Uterus (tissue), 4 donors: ENCODE measurements around the gene STK39. TPM values are rescaled to one million over a fixed set of nuclear protein-coding genes. Genes with fewer than 3 reads are reported as not detected.

Source experiments
- DNase-seq, 2 donors: peaks; one replicate each; pipeline ENCODE4 v3.0.0-alpha.2; 2019 to 2020
- H3K27ac ChIP-seq, 2 donors: fragments of 200-600 bp; sonication (generic); 1 replicate in 1 of 2; 2 replicates in 1 of 2; pipeline ENCODE4 v1.5.1; 2016 to 2018
- H3K27me3 ChIP-seq, 2 donors: fragments of 200-600 bp; sonication (generic); one replicate each; pipeline ENCODE4 v1.5.1; 2018 to 2019; ENCODE audit warnings: control low read depth in 1 of 2
- H3K36me3 ChIP-seq, 2 donors: fragments of 200-600 bp; sonication (generic); one replicate each; pipeline ENCODE4 v1.5.1; 2019; ENCODE audit warnings: control low read depth in 1 of 2
- H3K4me1 ChIP-seq, 2 donors: fragments of 200-600 bp; sonication (generic); one replicate each; pipeline ENCODE4 v1.5.1; 2018 to 2019; ENCODE audit warnings: control low read depth in 1 of 2
- H3K4me3 ChIP-seq, 2 donors: fragments of 200-600 bp; sonication (generic); 1 replicate in 1 of 2; 2 replicates in 1 of 2; pipeline ENCODE4 v1.5.1; 2018 to 2019; ENCODE audit warnings: mild to moderate bottlenecking in 1 of 2
- H3K9me3 ChIP-seq, 2 donors: fragments of 200-600 bp; sonication (generic); one replicate each; pipeline ENCODE4 v1.5.1; 2019; ENCODE audit warnings: control low read depth in 1 of 2
- CTCF ChIP-seq, 4 experiments: fragments of 200-600 bp in 2 of 4; fragments of 450-650 bp in 2 of 4; sonication (generic) in 2 of 4; IDR thresholded peaks; one replicate each; pipeline ENCODE4 v1.5.1; 2016 to 2019; ENCODE audit warnings: antibody characterized with exemption in 4 of 4, mild to moderate bottlenecking in 2 of 4, moderate library complexity in 1 of 4
- POLR2A ChIP-seq, 2 donors: fragments of 450-650 bp; IDR thresholded peaks; one replicate each; pipeline ENCODE4 v1.6.1; 2016; ENCODE audit warnings: antibody characterized with exemption in 2 of 2, mild to moderate bottlenecking in 1 of 2, moderate library complexity in 1 of 2
- intact Hi-C: fragments of 100-400 bp; cut with DNase I; formaldehyde crosslinking; loops from one replicate; pipeline ENCODE4 v1.15.1; 2023; ENCODE audit warnings: low total_unique reads
- total RNA-seq, 4 donors: library from RNA; depleted of rRNA in 3 of 4; stranded (reverse); fragments of >200 nt in 3 of 4; gene quantifications; one replicate each; pipeline versions ENCODE4 v1.1.0 to v1.2.4, GENCODE V29; 2014 to 2023
- donor health status: DM: yes; HTN: yes; CAD: no.

Gene STK39
- total RNA-seq, 4 donors from 2014 or later: 5.0 to 23.6 (median 9.8) TPM

- no peaks in the 10 kb centered on the region for H3K27me3 ChIP-seq
- no peak for TF ChIP-seq POLR2A (IDR thresholded peaks at IDR 0.05)
- TF ChIP-seq CTCF (IDR thresholded peaks at IDR 0.05): no peak
- H3K4me1 ChIP-seq: no peaks in the 10 kb centered on the region
- H3K4me3 ChIP-seq: no peak overlapping the region
- intact Hi-C loops: no loop called here
- no peaks in the 10 kb centered on the region for H3K9me3 ChIP-seq
- DNase-seq: no peak
- no peaks in the 10 kb centered on the region for H3K36me3 ChIP-seq
- H3K27ac ChIP-seq: no peak overlapping the region
These were observed 31.6 kb downstream of the STK39 start for GRCh38 chr2:168215813-168216212.

- no peak for DNase-seq
- Histone ChIP-seq H3K36me3 (no peaks in the 10 kb centered on the region), H3K9me3 (no peaks in the 10 kb centered on the region), H3K4me1 (no peaks in the 10 kb centered on the region), H3K27ac (no peak overlapping the region), H3K4me3 (no peak overlapping the region), H3K27me3 (no peaks in the 10 kb centered on the region)
- intact Hi-C loops: no loop called here
- TF ChIP-seq CTCF (IDR thresholded peaks at IDR 0.05): no peak
- TF ChIP-seq POLR2A (IDR thresholded peaks at IDR 0.05): no peak
These were observed 34.5 kb downstream of the STK39 start for GRCh38 chr2:168212866-168213265.

GRCh38 chr2:168212167-168212566 lies 35.2 kb downstream of the STK39 start:
- H3K27ac ChIP-seq: no peak overlapping the region

GRCh38 chr2:168211664-168212163 lies 35.7 kb downstream of the STK39 start:
- intact Hi-C loops: no loop called here

More at GRCh38 chr2:168212167-168212566, 35.2 kb downstream of the STK39 start:
- DNase-seq: no peak
- no peak for TF ChIP-seq POLR2A (IDR thresholded peaks at IDR 0.05)
- TF ChIP-seq CTCF (IDR thresholded peaks at IDR 0.05): no peak
- Histone ChIP-seq H3K4me1 (no peaks in the 10 kb centered on the region), H3K9me3 (no peaks in the 10 kb centered on the region), H3K27me3 (no peaks in the 10 kb centered on the region), H3K36me3 (no peaks in the 10 kb centered on the region), H3K4me3 (no peak overlapping the region)
- intact Hi-C loops: no loop called here

More at GRCh38 chr2:168211664-168212163, 35.7 kb downstream of the STK39 start:
- TF ChIP-seq CTCF (IDR thresholded peaks at IDR 0.05) (no peak), POLR2A (IDR thresholded peaks at IDR 0.05) (no peak)
- no peak for DNase-seq
- Histone ChIP-seq H3K4me3 (no peak overlapping the region), H3K4me1 (no peaks in the 10 kb centered on the region), H3K27ac (no peak overlapping the region), H3K9me3 (no peaks in the 10 kb centered on the region), H3K27me3 (no peaks in the 10 kb centered on the region), H3K36me3 (no peaks in the 10 kb centered on the region)
